GM23338 (cell line): ENCODE data around the gene ISL1. TPM values are rescaled to one million over a fixed set of nuclear protein-coding genes. Genes with fewer than 3 reads are reported as not detected.

Source experiments
- ATAC-seq: fragments of 200-7000 bp; cut with Tn5 transposase; 3 replicates; pipeline ENCODE4 v1.9.1; 2020
- DNase-seq: peaks from one replicate; pipeline ENCODE4 v3.0.0-alpha.2; 2015; ENCODE audit warnings: low spot score
- H2AFZ ChIP-seq: fragments of 200-600 bp; sonication (generic); 2 replicates; pipeline ENCODE4 v1.8.0; 2016; ENCODE audit warnings: antibody characterized with exemption, mild to moderate bottlenecking, moderate library complexity
- H3F3A ChIP-seq: fragments of 200-600 bp; sonication (generic); replicated peaks from 2 replicates; pipeline ENCODE4 v1.8.0; 2017; ENCODE audit warnings: antibody characterized with exemption, mixed run types, low read depth
- H3K27ac ChIP-seq: fragments of 200-600 bp; sonication (generic); 2 replicates; pipeline ENCODE4 v1.6.1; 2016; ENCODE audit warnings: low read depth
- H3K27me3 ChIP-seq: fragments of 200-600 bp; sonication (generic); 2 replicates; pipeline ENCODE4 v1.8.0; 2016; ENCODE audit warnings: mild to moderate bottlenecking, mixed run types, moderate library complexity; ENCODE audit not compliant: insufficient read depth
- H3K36me3 ChIP-seq: fragments of 200-600 bp; sonication (generic); 2 replicates; pipeline ENCODE4 v1.8.0; 2016; ENCODE audit warnings: mild to moderate bottlenecking; ENCODE audit not compliant: insufficient read depth
- H3K4me1 ChIP-seq: fragments of 200-600 bp; sonication (generic); 2 replicates; pipeline ENCODE4 v1.8.0; 2016; ENCODE audit warnings: mild to moderate bottlenecking, moderate library complexity; ENCODE audit not compliant: insufficient read depth
- H3K4me2 ChIP-seq: fragments of 200-600 bp; sonication (generic); 2 replicates; pipeline ENCODE4 v1.7.1; 2017; ENCODE audit warnings: mixed run types
- H3K4me3 ChIP-seq: fragments of 200-600 bp; sonication (generic); 2 replicates; pipeline ENCODE4 v1.6.1; 2016; ENCODE audit warnings: mixed run types
- H3K79me2 ChIP-seq: fragments of 200-600 bp; sonication (generic); replicated peaks from 2 replicates; pipeline ENCODE4 v1.8.0; 2017; ENCODE audit warnings: mild to moderate bottlenecking; ENCODE audit not compliant: insufficient read depth
- H3K9me2 ChIP-seq: fragments of 200-600 bp; sonication (generic); 2 replicates; pipeline ENCODE4 v1.8.0; 2017; ENCODE audit not compliant: insufficient read depth
- H4K20me1 ChIP-seq: fragments of 200-600 bp; sonication (generic); replicated peaks from 2 replicates; pipeline ENCODE4 v1.8.0; 2017; ENCODE audit warnings: mild to moderate bottlenecking; ENCODE audit not compliant: insufficient read depth
- H3K27ac Mint-ChIP-seq: 2 replicates; pipeline ENCODE4 v1.8.0; 2020; ENCODE audit warnings: inconsistent platforms, mild to moderate bottlenecking, moderate library complexity, mixed read lengths
- H3K27me3 Mint-ChIP-seq: 3 replicates; pipeline ENCODE4 v1.8.0; 2022; ENCODE audit warnings: low read depth, mild to moderate bottlenecking, moderate library complexity, mixed read lengths, inconsistent platforms; ENCODE audit not compliant: insufficient read depth, poor library complexity
- H3K36me3 Mint-ChIP-seq: 3 replicates; pipeline ENCODE4 v1.8.0; 2021; ENCODE audit warnings: low read depth, mild to moderate bottlenecking, inconsistent platforms, moderate library complexity, mixed read lengths
- H3K4me1 Mint-ChIP-seq: 3 replicates; pipeline ENCODE4 v1.8.0; 2020; ENCODE audit warnings: mild to moderate bottlenecking, inconsistent platforms, mixed read lengths
- H3K4me3 Mint-ChIP-seq: 3 replicates; pipeline ENCODE4 v1.8.0; 2021; ENCODE audit warnings: moderate library complexity, mild to moderate bottlenecking, inconsistent platforms, mixed read lengths
- H3K9me3 Mint-ChIP-seq: 3 replicates; pipeline ENCODE4 v1.8.0; 2020; ENCODE audit warnings: moderate library complexity, mild to moderate bottlenecking, inconsistent platforms, mixed read lengths
- CREB1 ChIP-seq: fragments of 250-450 bp; sonication (Bioruptor Pico); IDR thresholded peaks from 2 replicates; pipeline ENCODE4 v1.5.0; 2020; ENCODE audit warnings: low read depth, mild to moderate bottlenecking, moderate library complexity
- STAT1 ChIP-seq: IDR thresholded peaks from one replicate; pipeline ENCODE4 v1.6.1; 2016; ENCODE audit warnings: antibody characterized with exemption; ENCODE audit not compliant: unreplicated experiment
- ZNF114 ChIP-seq: fragments of 250-450 bp; sonication (Bioruptor Pico); IDR thresholded peaks from 2 replicates; pipeline ENCODE4 v1.5.0; 2020; ENCODE audit warnings: mild to moderate bottlenecking, moderate library complexity
- ZNF331 ChIP-seq: fragments of 250-450 bp; sonication (Bioruptor Pico); IDR thresholded peaks from 2 replicates; pipeline ENCODE4 v1.5.0; 2020; ENCODE audit warnings: low read depth, mild to moderate bottlenecking, moderate library complexity
- polyA plus RNA-seq: library from polyadenylated mRNA; unstranded; fragments of >200 nt; fragmentation: Nextera tagmentation; extraction: Ambion mirVana; gene quantifications from 2 replicates; pipeline ENCODE4 v1.2.1, GENCODE V29; 2016
- total RNA-seq: library from RNA; depleted of rRNA; stranded (reverse); fragments of >200 nt; shearing (Covaris generic); gene quantifications from 2 replicates; pipeline ENCODE4 v1.2.3, GENCODE V29; 2014
- TF ChIP-seq, protein P1 (sequence below), 2 experiments: fragments of 200-600 bp in 1 of 2; sonication (generic) in 1 of 2; conservative IDR thresholded peaks; 2 replicates each; pipeline versions ENCODE4 v1.5.1 to v1.6.1; 2016 to 2017; ENCODE audit warnings: antibody characterized with exemption in 2 of 2, low read depth in 2 of 2, mild to moderate bottlenecking in 2 of 2, moderate library complexity in 1 of 2
- TF ChIP-seq, protein P2 (sequence below): fragments of 250-450 bp; sonication (Bioruptor Pico); IDR thresholded peaks from 2 replicates; pipeline ENCODE4 v1.5.0; 2020; ENCODE audit warnings: mild to moderate bottlenecking, moderate library complexity
- TF ChIP-seq, protein P3 (sequence below): IDR thresholded peaks from 2 replicates; pipeline ENCODE4 v1.6.1; 2016; ENCODE audit warnings: antibody characterized with exemption

The ISL1 gene
- total and polyA plus RNA-seq, 2 experiments from 2014 or later, result 0.38 to 0.55 TPM

DNA sequence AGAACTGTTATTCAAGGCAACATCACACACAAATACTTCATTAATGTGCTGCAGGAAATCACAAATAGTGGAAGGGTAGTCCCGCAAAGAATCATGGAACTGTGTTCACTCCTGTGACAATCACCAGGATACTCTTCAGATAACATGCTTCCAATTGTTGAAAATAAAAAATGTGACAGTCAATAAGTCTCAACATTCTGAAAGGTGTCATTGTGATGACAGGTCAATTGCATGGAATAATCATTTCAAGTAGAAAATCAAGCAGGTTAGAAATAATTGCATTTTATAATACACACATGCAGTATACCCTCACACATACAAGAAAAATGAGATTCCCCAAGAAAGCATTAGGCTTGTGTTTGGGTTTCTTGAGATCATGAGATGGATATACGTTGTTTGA, 46.4 kb upstream of the ISL1 start:
- Histone ChIP-seq H3K4me1 (no peaks in the 10 kb centered on the region), H3K36me3 (no peaks in the 10 kb centered on the region), H3K4me2 (no peak overlapping the region), H3K27ac (no peak overlapping the region), H3F3A (no peaks in the 10 kb centered on the region), H3K79me2 (no peaks in the 10 kb centered on the region), H3K4me3 (no peak overlapping the region), H2AFZ (no peak overlapping the region), H4K20me1 (no peaks in the 10 kb centered on the region), H3K9me2 (peaks cover 8% of the 10 kb centered on the region; the same call in 1 of the 2 replicates), H3K27me3 (no peaks in the 10 kb centered on the region)
- Mint-ChIP-seq H3K9me3 (peaks cover 3% of the 10 kb centered on the region; the same call in 2 of the 3 replicates), H3K4me3 (no peak overlapping the region), H3K27me3 (no peaks in the 10 kb centered on the region), H3K27ac (no peak overlapping the region), H3K36me3 (no peaks in the 10 kb centered on the region), H3K4me1 (no peaks in the 10 kb centered on the region)
- ATAC-seq, result no peak
- TF ChIP-seq ZNF114 (CRISPR knock-in tag) (no peak), ZNF331 (no peak), STAT1 (no peak), CREB1 (no peak)
- TF ChIP-seq, protein P1, sequence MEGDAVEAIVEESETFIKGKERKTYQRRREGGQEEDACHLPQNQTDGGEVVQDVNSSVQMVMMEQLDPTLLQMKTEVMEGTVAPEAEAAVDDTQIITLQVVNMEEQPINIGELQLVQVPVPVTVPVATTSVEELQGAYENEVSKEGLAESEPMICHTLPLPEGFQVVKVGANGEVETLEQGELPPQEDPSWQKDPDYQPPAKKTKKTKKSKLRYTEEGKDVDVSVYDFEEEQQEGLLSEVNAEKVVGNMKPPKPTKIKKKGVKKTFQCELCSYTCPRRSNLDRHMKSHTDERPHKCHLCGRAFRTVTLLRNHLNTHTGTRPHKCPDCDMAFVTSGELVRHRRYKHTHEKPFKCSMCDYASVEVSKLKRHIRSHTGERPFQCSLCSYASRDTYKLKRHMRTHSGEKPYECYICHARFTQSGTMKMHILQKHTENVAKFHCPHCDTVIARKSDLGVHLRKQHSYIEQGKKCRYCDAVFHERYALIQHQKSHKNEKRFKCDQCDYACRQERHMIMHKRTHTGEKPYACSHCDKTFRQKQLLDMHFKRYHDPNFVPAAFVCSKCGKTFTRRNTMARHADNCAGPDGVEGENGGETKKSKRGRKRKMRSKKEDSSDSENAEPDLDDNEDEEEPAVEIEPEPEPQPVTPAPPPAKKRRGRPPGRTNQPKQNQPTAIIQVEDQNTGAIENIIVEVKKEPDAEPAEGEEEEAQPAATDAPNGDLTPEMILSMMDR (conservative IDR thresholded peaks at IDR 0.05; ENCODE audit: low read depth in 2 of 2), result no peak
- TF ChIP-seq, protein P2, sequence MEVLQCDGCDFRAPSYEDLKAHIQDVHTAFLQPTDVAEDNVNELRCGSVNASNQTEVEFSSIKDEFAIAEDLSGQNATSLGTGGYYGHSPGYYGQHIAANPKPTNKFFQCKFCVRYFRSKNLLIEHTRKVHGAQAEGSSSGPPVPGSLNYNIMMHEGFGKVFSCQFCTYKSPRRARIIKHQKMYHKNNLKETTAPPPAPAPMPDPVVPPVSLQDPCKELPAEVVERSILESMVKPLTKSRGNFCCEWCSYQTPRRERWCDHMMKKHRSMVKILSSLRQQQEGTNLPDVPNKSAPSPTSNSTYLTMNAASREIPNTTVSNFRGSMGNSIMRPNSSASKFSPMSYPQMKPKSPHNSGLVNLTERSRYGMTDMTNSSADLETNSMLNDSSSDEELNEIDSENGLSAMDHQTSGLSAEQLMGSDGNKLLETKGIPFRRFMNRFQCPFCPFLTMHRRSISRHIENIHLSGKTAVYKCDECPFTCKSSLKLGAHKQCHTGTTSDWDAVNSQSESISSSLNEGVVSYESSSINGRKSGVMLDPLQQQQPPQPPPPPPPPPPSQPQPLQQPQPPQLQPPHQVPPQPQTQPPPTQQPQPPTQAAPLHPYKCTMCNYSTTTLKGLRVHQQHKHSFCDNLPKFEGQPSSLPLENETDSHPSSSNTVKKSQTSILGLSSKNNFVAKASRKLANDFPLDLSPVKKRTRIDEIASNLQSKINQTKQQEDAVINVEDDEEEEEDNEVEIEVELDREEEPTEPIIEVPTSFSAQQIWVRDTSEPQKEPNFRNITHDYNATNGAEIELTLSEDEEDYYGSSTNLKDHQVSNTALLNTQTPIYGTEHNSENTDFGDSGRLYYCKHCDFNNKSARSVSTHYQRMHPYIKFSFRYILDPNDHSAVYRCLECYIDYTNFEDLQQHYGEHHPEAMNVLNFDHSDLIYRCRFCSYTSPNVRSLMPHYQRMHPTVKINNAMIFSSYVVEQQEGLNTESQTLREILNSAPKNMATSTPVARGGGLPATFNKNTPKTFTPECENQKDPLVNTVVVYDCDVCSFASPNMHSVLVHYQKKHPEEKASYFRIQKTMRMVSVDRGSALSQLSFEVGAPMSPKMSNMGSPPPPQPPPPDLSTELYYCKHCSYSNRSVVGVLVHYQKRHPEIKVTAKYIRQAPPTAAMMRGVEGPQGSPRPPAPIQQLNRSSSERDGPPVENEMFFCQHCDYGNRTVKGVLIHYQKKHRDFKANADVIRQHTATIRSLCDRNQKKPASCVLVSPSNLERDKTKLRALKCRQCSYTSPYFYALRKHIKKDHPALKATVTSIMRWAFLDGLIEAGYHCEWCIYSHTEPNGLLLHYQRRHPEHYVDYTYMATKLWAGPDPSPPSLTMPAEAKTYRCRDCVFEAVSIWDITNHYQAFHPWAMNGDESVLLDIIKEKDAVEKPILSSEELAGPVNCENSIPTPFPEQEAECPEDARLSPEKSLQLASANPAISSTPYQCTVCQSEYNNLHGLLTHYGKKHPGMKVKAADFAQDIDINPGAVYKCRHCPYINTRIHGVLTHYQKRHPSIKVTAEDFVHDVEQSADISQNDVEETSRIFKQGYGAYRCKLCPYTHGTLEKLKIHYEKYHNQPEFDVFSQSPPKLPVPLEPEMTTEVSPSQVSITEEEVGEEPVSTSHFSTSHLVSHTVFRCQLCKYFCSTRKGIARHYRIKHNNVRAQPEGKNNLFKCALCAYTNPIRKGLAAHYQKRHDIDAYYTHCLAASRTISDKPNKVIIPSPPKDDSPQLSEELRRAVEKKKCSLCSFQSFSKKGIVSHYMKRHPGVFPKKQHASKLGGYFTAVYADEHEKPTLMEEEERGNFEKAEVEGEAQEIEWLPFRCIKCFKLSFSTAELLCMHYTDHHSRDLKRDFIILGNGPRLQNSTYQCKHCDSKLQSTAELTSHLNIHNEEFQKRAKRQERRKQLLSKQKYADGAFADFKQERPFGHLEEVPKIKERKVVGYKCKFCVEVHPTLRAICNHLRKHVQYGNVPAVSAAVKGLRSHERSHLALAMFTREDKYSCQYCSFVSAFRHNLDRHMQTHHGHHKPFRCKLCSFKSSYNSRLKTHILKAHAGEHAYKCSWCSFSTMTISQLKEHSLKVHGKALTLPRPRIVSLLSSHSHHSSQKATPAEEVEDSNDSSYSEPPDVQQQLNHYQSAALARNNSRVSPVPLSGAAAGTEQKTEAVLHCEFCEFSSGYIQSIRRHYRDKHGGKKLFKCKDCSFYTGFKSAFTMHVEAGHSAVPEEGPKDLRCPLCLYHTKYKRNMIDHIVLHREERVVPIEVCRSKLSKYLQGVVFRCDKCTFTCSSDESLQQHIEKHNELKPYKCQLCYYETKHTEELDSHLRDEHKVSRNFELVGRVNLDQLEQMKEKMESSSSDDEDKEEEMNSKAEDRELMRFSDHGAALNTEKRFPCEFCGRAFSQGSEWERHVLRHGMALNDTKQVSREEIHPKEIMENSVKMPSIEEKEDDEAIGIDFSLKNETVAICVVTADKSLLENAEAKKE (CRISPR knock-in tag), result no peak
- TF ChIP-seq, protein P3, sequence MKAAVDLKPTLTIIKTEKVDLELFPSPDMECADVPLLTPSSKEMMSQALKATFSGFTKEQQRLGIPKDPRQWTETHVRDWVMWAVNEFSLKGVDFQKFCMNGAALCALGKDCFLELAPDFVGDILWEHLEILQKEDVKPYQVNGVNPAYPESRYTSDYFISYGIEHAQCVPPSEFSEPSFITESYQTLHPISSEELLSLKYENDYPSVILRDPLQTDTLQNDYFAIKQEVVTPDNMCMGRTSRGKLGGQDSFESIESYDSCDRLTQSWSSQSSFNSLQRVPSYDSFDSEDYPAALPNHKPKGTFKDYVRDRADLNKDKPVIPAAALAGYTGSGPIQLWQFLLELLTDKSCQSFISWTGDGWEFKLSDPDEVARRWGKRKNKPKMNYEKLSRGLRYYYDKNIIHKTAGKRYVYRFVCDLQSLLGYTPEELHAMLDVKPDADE, result no peak
- DNase-seq, result no peak
